ENCODE results near the gene LAMTOR4.

The LAMTOR4 gene

DNA sequence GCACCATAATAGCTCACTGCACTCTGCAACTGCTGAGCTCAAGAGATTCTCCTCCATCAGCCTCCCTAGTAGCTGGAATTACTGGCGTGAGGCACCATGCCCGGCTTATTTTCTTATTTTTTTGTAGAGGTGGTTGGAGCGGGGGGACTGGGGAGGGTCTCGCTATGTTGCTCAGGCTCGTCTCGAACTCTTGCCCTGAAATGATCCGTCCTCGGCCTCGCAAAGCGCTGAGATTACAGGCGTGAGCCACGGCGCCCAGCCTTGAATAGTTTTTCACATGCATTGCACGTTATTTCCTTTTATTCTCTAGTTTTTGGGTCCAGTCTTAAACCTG, 526 bp upstream of the LAMTOR4 start:
- H3K18ac ChIP-seq (ENCODE audit: low read depth in 1 of 2, low read length in 2 of 2) = peak overlapping the region; percentile 41 to 73
- H3K36me3 ChIP-seq (ENCODE audit: control insufficient read depth in 1 of 2, insufficient read depth in 2 of 2, low read depth in 1 of 2, low read length in 2 of 2) = peaks cover 6 to 15% of the 10 kb centered on the region in 2 experiments
- H3K23ac ChIP-seq (ENCODE audit: low read length in 2 of 2) = no peak overlapping the region
- H3K4me3 ChIP-seq (ENCODE audit: insufficient read depth in 1 of 2, low read depth in 1 of 2, low read length in 2 of 2) = peak overlapping the region in 1 of 2 experiments; percentile 93
- H3K14ac ChIP-seq (ENCODE audit: low read length in 2 of 2) = no peak overlapping the region
- H3K4ac ChIP-seq (ENCODE audit: low read depth in 1 of 2, low read length in 2 of 2) = peak overlapping the region in 1 of 2 experiments; percentile 90
- peaks cover 12% of the 10 kb centered on the region for H3K79me1 ChIP-seq (replicated peaks; ENCODE audit: low read length, poor library complexity, severe bottlenecking)
- peak overlapping the region; percentile 96 for H4K8ac ChIP-seq (ENCODE audit: low read length)
- WGBS = 59% methylated on average over 7 of the region's 14 CpGs
- H2AK5ac ChIP-seq (ENCODE audit: low read length, severe bottlenecking) = peak overlapping the region; percentile 53
- no peak overlapping the region for H2BK5ac ChIP-seq (ENCODE audit: low read depth, low read length, poor library complexity, severe bottlenecking)
- peak overlapping the region; percentile 93 for H3K9ac ChIP-seq (ENCODE audit: low read length)
- peak overlapping the region; percentile 90 for H4K91ac ChIP-seq (ENCODE audit: low read length)
- peak overlapping the region; percentile 94 for H2AFZ ChIP-seq (ENCODE audit: low read depth, low read length)
- H2BK120ac ChIP-seq (ENCODE audit: low read depth, low read length) = no peak overlapping the region
- peak overlapping the region; percentile 45 for H3K27ac ChIP-seq (ENCODE audit: low read length, poor library complexity, severe bottlenecking)
- peaks cover 9% of the 10 kb centered on the region for H3K4me1 ChIP-seq (ENCODE audit: control insufficient read depth, insufficient read depth, low read depth, low read length)
- no peaks in the 10 kb centered on the region for H3K9me3 ChIP-seq (ENCODE audit: control insufficient read depth, low read length)
- peak overlapping the region; percentile 81 for H3K4me2 ChIP-seq (ENCODE audit: low read length, poor library complexity, severe bottlenecking)
- H2BK15ac ChIP-seq (ENCODE audit: low read depth, poor library complexity, severe bottlenecking) = no peak overlapping the region
- no peaks in the 10 kb centered on the region for H3K27me3 ChIP-seq (ENCODE audit: control insufficient read depth in 1 of 2, insufficient read depth in 1 of 2, low read length in 2 of 2)
- no peak for DNase-seq
- H2BK12ac ChIP-seq (ENCODE audit: low read length in 2 of 2) = peak overlapping the region in 1 of 2 experiments; percentile 42

- no peak for DNase-seq
- Histone ChIP-seq H3K79me1 (replicated peaks; ENCODE audit: low read length, poor library complexity, severe bottlenecking) (peaks cover 29% of the 10 kb centered on the region), H2BK15ac (ENCODE audit: low read depth, poor library complexity, severe bottlenecking) (no peak overlapping the region), H3K4me1 (ENCODE audit: control insufficient read depth, insufficient read depth, low read depth, low read length) (peaks cover 28% of the 10 kb centered on the region), H3K36me3 (ENCODE audit: control insufficient read depth in 1 of 2, insufficient read depth in 2 of 2, low read depth in 1 of 2, low read length in 2 of 2) (peaks cover 43 to 51% of the 10 kb centered on the region in 2 experiments), H3K4me2 (ENCODE audit: low read length, poor library complexity, severe bottlenecking) (no peak overlapping the region), H3K4me3 (ENCODE audit: insufficient read depth in 1 of 2, low read depth in 1 of 2, low read length in 2 of 2) (no peak overlapping the region), H2AK5ac (ENCODE audit: low read length, severe bottlenecking) (no peak overlapping the region), H2AFZ (ENCODE audit: low read depth, low read length) (no peak overlapping the region), H2BK120ac (ENCODE audit: low read depth, low read length) (no peak overlapping the region), H2BK5ac (ENCODE audit: low read depth, low read length, poor library complexity, severe bottlenecking) (no peak overlapping the region), H2BK12ac (ENCODE audit: low read length in 2 of 2) (no peak overlapping the region), H3K18ac (ENCODE audit: low read depth in 1 of 2, low read length in 2 of 2) (no peak overlapping the region), H4K8ac (ENCODE audit: low read length) (no peak overlapping the region), H3K27ac (ENCODE audit: low read length, poor library complexity, severe bottlenecking) (no peak overlapping the region), H4K91ac (ENCODE audit: low read length) (no peak overlapping the region), H3K9me3 (ENCODE audit: control insufficient read depth, low read length) (no peaks in the 10 kb centered on the region), H3K14ac (ENCODE audit: low read length in 2 of 2) (no peak overlapping the region), H3K9ac (ENCODE audit: low read length) (no peak overlapping the region), H3K27me3 (ENCODE audit: control insufficient read depth in 1 of 2, insufficient read depth in 1 of 2, low read length in 2 of 2) (no peaks in the 10 kb centered on the region), H3K23ac (ENCODE audit: low read length in 2 of 2) (no peak overlapping the region), H3K4ac (ENCODE audit: low read depth in 1 of 2, low read length in 2 of 2) (no peak overlapping the region)
These were observed 3.7 kb downstream of the LAMTOR4 start for GRCh38 chr7:100152404-100152803.

DNA sequence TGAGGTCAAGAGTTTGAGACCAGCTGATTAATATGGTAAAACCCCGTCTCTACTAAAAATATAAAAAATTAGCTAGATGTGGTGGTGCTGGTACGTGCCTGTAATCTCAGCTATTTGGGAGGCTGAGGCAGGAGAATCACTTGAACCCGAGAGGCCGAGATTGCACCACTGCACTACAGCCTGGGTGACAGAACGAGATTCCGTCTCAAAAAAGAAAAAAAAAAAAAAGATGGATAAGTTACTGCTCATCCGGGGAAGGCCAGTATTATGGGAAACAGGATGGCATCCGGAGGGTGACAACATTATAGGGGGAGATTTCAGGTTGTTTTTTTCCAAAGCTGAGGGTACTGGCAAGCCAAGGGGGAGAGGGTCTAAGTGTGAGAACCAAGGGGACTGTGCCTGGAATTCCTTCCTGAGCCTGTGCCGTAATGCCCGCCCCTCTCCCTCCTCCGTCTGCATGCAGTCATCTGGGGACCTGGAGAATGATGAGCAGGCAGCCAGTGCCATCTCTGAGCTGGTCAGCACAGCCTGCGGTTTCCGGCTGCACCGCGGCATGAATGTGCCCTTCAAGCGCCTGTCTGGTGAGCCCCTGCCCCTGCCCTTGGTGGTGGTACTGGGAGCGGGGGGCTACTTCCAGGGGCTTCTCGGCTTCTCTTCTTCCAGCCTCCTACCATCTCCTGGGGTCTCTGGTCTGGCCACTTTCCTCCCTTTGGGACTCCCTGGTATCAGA, 4.4 kb downstream of the LAMTOR4 start:
- H3K23ac ChIP-seq (ENCODE audit: low read length in 2 of 2) = no peak overlapping the region
- no peak overlapping the region for H3K4me3 ChIP-seq (ENCODE audit: insufficient read depth in 1 of 2, low read depth in 1 of 2, low read length in 2 of 2)
- no peak overlapping the region for H4K91ac ChIP-seq (ENCODE audit: low read length)
- H3K4me1 ChIP-seq (ENCODE audit: control insufficient read depth, insufficient read depth, low read depth, low read length) = peaks cover 33% of the 10 kb centered on the region
- no peaks in the 10 kb centered on the region for H3K9me3 ChIP-seq (ENCODE audit: control insufficient read depth, low read length)
- no peak overlapping the region for H3K14ac ChIP-seq (ENCODE audit: low read length in 2 of 2)
- no peak overlapping the region for H2BK5ac ChIP-seq (ENCODE audit: low read depth, low read length, poor library complexity, severe bottlenecking)
- no peak overlapping the region for H3K4me2 ChIP-seq (ENCODE audit: low read length, poor library complexity, severe bottlenecking)
- no peaks in the 10 kb centered on the region for H3K27me3 ChIP-seq (ENCODE audit: control insufficient read depth in 1 of 2, insufficient read depth in 1 of 2, low read length in 2 of 2)
- no peak overlapping the region for H3K4ac ChIP-seq (ENCODE audit: low read depth in 1 of 2, low read length in 2 of 2)
- H3K27ac ChIP-seq (ENCODE audit: low read length, poor library complexity, severe bottlenecking) = no peak overlapping the region
- H2AFZ ChIP-seq (ENCODE audit: low read depth, low read length) = no peak overlapping the region
- 96% methylated on average over 17 of the region's 18 CpGs for WGBS
- no peak overlapping the region for H2BK12ac ChIP-seq (ENCODE audit: low read length in 2 of 2)
- H4K8ac ChIP-seq (ENCODE audit: low read length) = no peak overlapping the region
- peaks cover 43 to 51% of the 10 kb centered on the region in 2 experiments for H3K36me3 ChIP-seq (ENCODE audit: control insufficient read depth in 1 of 2, insufficient read depth in 2 of 2, low read depth in 1 of 2, low read length in 2 of 2)
- H3K18ac ChIP-seq (ENCODE audit: low read depth in 1 of 2, low read length in 2 of 2) = no peak overlapping the region
- H3K79me1 ChIP-seq (replicated peaks; ENCODE audit: low read length, poor library complexity, severe bottlenecking) = peaks cover 31% of the 10 kb centered on the region
- H2BK15ac ChIP-seq (ENCODE audit: low read depth, poor library complexity, severe bottlenecking) = no peak overlapping the region
- H3K9ac ChIP-seq (ENCODE audit: low read length) = no peak overlapping the region
- H2BK120ac ChIP-seq (ENCODE audit: low read depth, low read length) = no peak overlapping the region
- no peak for DNase-seq
- no peak overlapping the region for H2AK5ac ChIP-seq (ENCODE audit: low read length, severe bottlenecking)

- H3K14ac ChIP-seq (ENCODE audit: low read length in 2 of 2) = no peak overlapping the region
- H2AK5ac ChIP-seq (ENCODE audit: low read length, severe bottlenecking) = no peak overlapping the region
- H2BK12ac ChIP-seq (ENCODE audit: low read length in 2 of 2) = no peak overlapping the region
- H3K4ac ChIP-seq (ENCODE audit: low read depth in 1 of 2, low read length in 2 of 2) = no peak overlapping the region
- WGBS = 92% methylated on average over 11 of the region's 16 CpGs
- no peak for DNase-seq
- no peak overlapping the region for H2AFZ ChIP-seq (ENCODE audit: low read depth, low read length)
- no peak overlapping the region for H3K23ac ChIP-seq (ENCODE audit: low read length in 2 of 2)
- H3K4me3 ChIP-seq (ENCODE audit: insufficient read depth in 1 of 2, low read depth in 1 of 2, low read length in 2 of 2) = no peak overlapping the region
- H3K27ac ChIP-seq (ENCODE audit: low read length, poor library complexity, severe bottlenecking) = no peak overlapping the region
- H3K36me3 ChIP-seq (ENCODE audit: control insufficient read depth in 1 of 2, insufficient read depth in 2 of 2, low read depth in 1 of 2, low read length in 2 of 2) = peaks cover 43 to 51% of the 10 kb centered on the region in 2 experiments
- no peak overlapping the region for H2BK5ac ChIP-seq (ENCODE audit: low read depth, low read length, poor library complexity, severe bottlenecking)
- H3K4me1 ChIP-seq (ENCODE audit: control insufficient read depth, insufficient read depth, low read depth, low read length) = peaks cover 32% of the 10 kb centered on the region
- H4K8ac ChIP-seq (ENCODE audit: low read length) = no peak overlapping the region
- H3K9me3 ChIP-seq (ENCODE audit: control insufficient read depth, low read length) = no peaks in the 10 kb centered on the region
- no peaks in the 10 kb centered on the region for H3K27me3 ChIP-seq (ENCODE audit: control insufficient read depth in 1 of 2, insufficient read depth in 1 of 2, low read length in 2 of 2)
- H4K91ac ChIP-seq (ENCODE audit: low read length) = no peak overlapping the region
- no peak overlapping the region for H2BK15ac ChIP-seq (ENCODE audit: low read depth, poor library complexity, severe bottlenecking)
- no peak overlapping the region for H3K4me2 ChIP-seq (ENCODE audit: low read length, poor library complexity, severe bottlenecking)
- H3K79me1 ChIP-seq (replicated peaks; ENCODE audit: low read length, poor library complexity, severe bottlenecking) = peaks cover 30% of the 10 kb centered on the region
- no peak overlapping the region for H3K9ac ChIP-seq (ENCODE audit: low read length)
- H2BK120ac ChIP-seq (ENCODE audit: low read depth, low read length) = no peak overlapping the region
- no peak overlapping the region for H3K18ac ChIP-seq (ENCODE audit: low read depth in 1 of 2, low read length in 2 of 2)
These were observed 5.2 kb downstream of the LAMTOR4 start for GRCh38 chr7:100153708-100154535.

Data from mesenchymal stem cell (in vitro differentiated cells and primary cell).